ENCODE data around the gene ARHGAP6.
A peak's percentile ranks its signal among the peaks of the same experiment; 100 is the strongest.

The ARHGAP6 gene

DNA sequence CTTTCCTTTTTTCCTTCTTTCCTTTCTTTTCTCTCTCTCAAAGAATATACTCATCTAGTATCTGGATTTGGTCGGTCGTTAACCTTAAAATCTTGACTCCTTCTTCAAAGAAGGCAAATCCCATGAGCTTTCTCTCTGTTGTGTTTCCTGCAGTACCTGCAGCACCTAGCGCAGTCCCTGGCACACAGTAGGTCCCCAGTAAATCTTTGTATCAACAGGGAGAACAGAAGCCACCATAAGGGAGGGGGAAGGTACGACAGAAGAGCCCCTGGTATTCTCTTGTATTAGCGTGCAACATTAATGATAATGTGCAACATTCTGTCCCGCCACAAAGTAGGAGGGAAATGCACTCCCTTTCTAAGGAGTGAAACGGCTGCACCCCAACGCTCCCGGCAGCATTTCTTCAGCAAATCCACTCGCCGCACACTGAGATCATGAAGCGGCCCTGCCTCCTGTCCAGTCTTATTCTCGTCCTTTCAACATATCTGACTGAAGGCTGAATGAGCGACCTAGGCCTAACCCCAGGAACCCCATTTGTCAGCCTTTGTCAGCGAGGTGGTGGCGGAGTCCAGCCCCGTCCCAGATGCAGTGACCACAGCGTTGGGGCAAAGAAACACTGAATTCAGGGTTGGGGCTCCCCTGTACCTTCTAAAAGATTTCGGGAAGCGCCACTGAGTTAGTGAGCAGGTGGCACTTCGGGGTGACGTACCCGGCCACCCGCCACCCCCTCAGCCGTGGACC lies 238.8 kb downstream of the ARHGAP6 start:
- Histone ChIP-seq H3K4me1 (ENCODE audit: control insufficient read depth, insufficient read depth, low read length, unreplicated experiment) (peaks cover 14% of the 10 kb centered on the region), H3K27ac (ENCODE audit: low read depth, low read length) (no peak overlapping the region), H3K79me2 (ENCODE audit: control insufficient read depth, insufficient read depth, low read length, unreplicated experiment) (no peaks in the 10 kb centered on the region), H3K4me3 (ENCODE audit: low read depth, low read length) (peak overlapping the region; percentile 86), H3K36me3 (ENCODE audit: insufficient read depth, low read length) (no peaks in the 10 kb centered on the region), H3K27me3 (ENCODE audit: insufficient read depth, low read length) (no peaks in the 10 kb centered on the region), H2AFZ (ENCODE audit: low read length, unreplicated experiment) (peak overlapping the region; percentile 22)

DNA sequence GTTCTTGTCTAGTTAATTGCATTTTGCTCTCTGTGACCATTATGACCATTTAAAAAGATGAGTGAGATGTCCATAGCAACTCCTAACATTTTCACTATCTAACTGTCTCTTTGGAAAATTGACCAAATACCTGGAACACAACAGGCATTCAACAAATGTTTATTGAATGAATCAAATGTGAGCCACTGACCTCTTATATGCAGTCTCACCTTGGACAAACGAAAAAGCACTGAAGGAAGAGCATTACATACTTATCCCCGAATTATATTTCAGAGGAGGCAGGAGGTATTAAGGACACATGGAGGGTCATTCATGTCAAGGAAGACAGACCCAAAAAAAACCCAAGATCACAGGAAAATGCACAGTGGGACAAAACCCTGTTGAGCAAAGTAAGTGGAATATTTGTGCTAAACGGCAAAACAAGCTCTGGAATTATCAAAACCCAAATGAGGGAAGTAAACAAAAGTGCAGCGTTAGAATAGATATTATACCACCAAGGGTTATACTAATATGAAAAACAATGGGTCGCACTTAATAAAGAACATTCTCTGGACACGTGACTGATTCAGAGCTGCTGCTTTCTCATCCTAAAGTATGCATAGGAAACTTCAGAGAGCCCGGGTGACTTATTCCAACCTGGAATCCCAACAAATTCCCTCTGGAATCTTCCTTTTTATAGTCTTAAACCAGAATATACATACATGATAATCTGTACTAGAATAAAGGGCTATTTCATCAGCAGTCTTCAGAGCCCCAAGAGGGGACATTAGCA lies 240.6 kb downstream of the ARHGAP6 start:
- Histone ChIP-seq H3K79me2 (ENCODE audit: control insufficient read depth, insufficient read depth, low read length, unreplicated experiment) (no peaks in the 10 kb centered on the region), H2AFZ (ENCODE audit: low read length, unreplicated experiment) (no peak overlapping the region), H3K27me3 (ENCODE audit: insufficient read depth, low read length) (no peaks in the 10 kb centered on the region), H3K4me3 (ENCODE audit: low read depth, low read length) (no peak overlapping the region), H3K27ac (ENCODE audit: low read depth, low read length) (no peak overlapping the region), H3K4me1 (ENCODE audit: control insufficient read depth, insufficient read depth, low read length, unreplicated experiment) (peaks cover 14% of the 10 kb centered on the region), H3K36me3 (ENCODE audit: insufficient read depth, low read length) (no peaks in the 10 kb centered on the region)

DNA sequence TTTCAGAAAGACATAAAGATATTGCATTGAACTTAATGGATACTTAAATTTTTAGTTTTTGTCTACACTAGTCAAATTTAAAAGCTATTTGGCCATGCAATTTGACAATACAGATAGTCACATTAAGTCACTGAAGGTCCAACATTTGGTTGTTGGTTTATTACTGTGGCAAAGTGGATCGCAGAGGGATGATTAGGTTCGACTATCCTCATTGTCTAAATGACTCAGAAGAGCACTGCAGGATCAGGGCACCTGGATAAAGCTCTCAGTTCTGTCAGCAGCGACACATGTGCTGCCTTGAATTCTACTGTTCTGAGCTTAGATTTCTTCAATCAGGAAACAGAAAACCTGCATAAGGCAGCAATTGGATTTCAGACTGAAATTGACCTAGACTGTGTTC lies 241.8 kb downstream of the ARHGAP6 start:
- Histone ChIP-seq H3K4me3 (ENCODE audit: low read depth, low read length) (no peak overlapping the region), H3K27me3 (ENCODE audit: insufficient read depth, low read length) (no peaks in the 10 kb centered on the region), H3K79me2 (ENCODE audit: control insufficient read depth, insufficient read depth, low read length, unreplicated experiment) (no peaks in the 10 kb centered on the region), H3K27ac (ENCODE audit: low read depth, low read length) (no peak overlapping the region), H3K4me1 (ENCODE audit: control insufficient read depth, insufficient read depth, low read length, unreplicated experiment) (peaks cover 14% of the 10 kb centered on the region), H2AFZ (ENCODE audit: low read length, unreplicated experiment) (no peak overlapping the region), H3K36me3 (ENCODE audit: insufficient read depth, low read length) (no peaks in the 10 kb centered on the region)

GRCh38 chrX:11423362-11423818 lies 242.3 kb downstream of the ARHGAP6 start:
- H3K27ac ChIP-seq (ENCODE audit: low read depth, low read length), result no peak overlapping the region
- H3K4me1 ChIP-seq (ENCODE audit: control insufficient read depth, insufficient read depth, low read length, unreplicated experiment), result peaks cover 14% of the 10 kb centered on the region
- no peak overlapping the region for H3K4me3 ChIP-seq (ENCODE audit: low read depth, low read length)
- H3K27me3 ChIP-seq (ENCODE audit: insufficient read depth, low read length), result no peaks in the 10 kb centered on the region
- no peak overlapping the region for H2AFZ ChIP-seq (ENCODE audit: low read length, unreplicated experiment)
- H3K36me3 ChIP-seq (ENCODE audit: insufficient read depth, low read length), result no peaks in the 10 kb centered on the region
- H3K79me2 ChIP-seq (ENCODE audit: control insufficient read depth, insufficient read depth, low read length, unreplicated experiment), result no peaks in the 10 kb centered on the region

DNA sequence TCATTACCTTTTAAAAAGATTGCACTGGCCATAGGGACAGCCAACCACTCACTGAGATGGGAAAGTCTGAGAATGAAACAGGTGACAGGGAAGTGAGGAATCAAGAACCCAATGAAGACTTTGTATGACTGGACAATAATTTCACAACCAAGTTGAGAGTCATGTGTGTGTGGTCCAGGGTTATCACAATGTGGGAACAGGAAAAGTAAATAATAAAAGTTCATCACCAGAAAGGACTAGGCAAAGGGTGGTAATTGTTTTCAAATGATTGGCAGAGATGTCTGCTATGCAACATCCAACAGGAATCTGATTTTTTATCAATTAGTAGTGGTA lies 243.2 kb downstream of the ARHGAP6 start:
- Histone ChIP-seq H2AFZ (ENCODE audit: low read length, unreplicated experiment) (no peak overlapping the region), H3K4me3 (ENCODE audit: low read depth, low read length) (no peak overlapping the region), H3K79me2 (ENCODE audit: control insufficient read depth, insufficient read depth, low read length, unreplicated experiment) (no peaks in the 10 kb centered on the region), H3K4me1 (ENCODE audit: control insufficient read depth, insufficient read depth, low read length, unreplicated experiment) (peaks cover 10% of the 10 kb centered on the region), H3K27me3 (ENCODE audit: insufficient read depth, low read length) (no peaks in the 10 kb centered on the region), H3K27ac (ENCODE audit: low read depth, low read length) (no peak overlapping the region), H3K36me3 (ENCODE audit: insufficient read depth, low read length) (no peaks in the 10 kb centered on the region)

DNA sequence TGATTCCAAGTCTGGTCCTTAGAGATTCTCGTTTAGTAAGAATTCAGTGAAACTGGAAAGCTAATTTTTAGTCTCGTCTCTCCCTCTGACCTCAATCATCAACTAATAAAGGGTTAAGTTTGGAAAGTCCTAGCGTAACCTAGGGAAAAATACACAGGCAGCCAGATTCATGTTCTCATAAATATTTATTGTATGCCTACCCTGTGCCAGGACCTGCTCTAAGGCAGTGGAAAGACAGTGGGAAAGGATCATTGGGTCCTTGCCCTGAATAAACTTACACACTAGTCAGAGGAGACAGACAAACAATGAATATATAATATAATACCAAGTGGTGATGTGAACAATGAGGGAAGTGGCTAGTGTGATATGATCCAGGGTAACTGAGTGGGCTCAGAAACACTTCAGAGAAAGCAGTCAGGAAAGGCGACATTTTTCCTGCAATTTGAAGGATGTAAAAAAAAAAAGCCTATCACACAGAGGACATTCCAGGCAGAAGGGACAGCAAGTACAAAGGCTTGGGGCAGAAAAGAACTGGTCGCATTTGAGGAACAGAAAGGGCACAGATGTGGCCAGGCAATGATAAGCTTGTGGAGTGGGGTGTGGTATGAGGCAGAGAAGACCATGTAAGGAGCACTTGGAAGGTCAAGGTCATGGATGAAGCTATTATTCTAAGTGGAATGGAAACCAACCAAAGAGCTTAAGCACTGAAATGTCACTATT lies 243.8 kb downstream of the ARHGAP6 start:
- no peaks in the 10 kb centered on the region for H3K27me3 ChIP-seq (ENCODE audit: insufficient read depth, low read length)
- H2AFZ ChIP-seq (ENCODE audit: low read length, unreplicated experiment), result no peak overlapping the region
- H3K4me1 ChIP-seq (ENCODE audit: control insufficient read depth, insufficient read depth, low read length, unreplicated experiment), result peaks cover 10% of the 10 kb centered on the region
- H3K27ac ChIP-seq (ENCODE audit: low read depth, low read length), result no peak overlapping the region
- H3K4me3 ChIP-seq (ENCODE audit: low read depth, low read length), result no peak overlapping the region
- H3K79me2 ChIP-seq (ENCODE audit: control insufficient read depth, insufficient read depth, low read length, unreplicated experiment), result no peaks in the 10 kb centered on the region
- H3K36me3 ChIP-seq (ENCODE audit: insufficient read depth, low read length), result no peaks in the 10 kb centered on the region

DNA sequence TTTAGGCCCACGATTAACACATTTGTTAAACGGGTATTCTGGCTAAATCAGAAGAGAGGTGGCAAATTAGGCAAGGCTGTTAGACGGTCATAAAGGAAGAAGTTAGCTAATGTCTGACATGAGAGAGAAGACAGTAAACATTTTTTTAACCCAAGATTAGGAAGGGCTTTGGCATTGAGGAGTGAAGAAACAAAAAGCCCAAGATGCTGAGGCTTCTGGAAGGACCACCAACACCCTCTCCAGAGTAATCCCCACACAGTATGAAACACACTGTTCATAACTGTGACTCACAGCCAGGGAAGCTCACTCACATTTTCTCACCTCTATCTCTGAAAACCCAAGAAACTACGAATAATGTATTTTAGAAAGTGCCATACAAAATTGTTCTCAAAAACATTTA lies 244.9 kb downstream of the ARHGAP6 start:
- no peaks in the 10 kb centered on the region for H3K36me3 ChIP-seq (ENCODE audit: insufficient read depth, low read length)
- H3K27ac ChIP-seq (ENCODE audit: low read depth, low read length), result no peak overlapping the region
- H3K4me1 ChIP-seq (ENCODE audit: control insufficient read depth, insufficient read depth, low read length, unreplicated experiment), result peaks cover 8% of the 10 kb centered on the region
- H3K27me3 ChIP-seq (ENCODE audit: insufficient read depth, low read length), result no peaks in the 10 kb centered on the region
- H2AFZ ChIP-seq (ENCODE audit: low read length, unreplicated experiment), result no peak overlapping the region
- no peaks in the 10 kb centered on the region for H3K79me2 ChIP-seq (ENCODE audit: control insufficient read depth, insufficient read depth, low read length, unreplicated experiment)
- no peak overlapping the region for H3K4me3 ChIP-seq (ENCODE audit: low read depth, low read length)

DNA sequence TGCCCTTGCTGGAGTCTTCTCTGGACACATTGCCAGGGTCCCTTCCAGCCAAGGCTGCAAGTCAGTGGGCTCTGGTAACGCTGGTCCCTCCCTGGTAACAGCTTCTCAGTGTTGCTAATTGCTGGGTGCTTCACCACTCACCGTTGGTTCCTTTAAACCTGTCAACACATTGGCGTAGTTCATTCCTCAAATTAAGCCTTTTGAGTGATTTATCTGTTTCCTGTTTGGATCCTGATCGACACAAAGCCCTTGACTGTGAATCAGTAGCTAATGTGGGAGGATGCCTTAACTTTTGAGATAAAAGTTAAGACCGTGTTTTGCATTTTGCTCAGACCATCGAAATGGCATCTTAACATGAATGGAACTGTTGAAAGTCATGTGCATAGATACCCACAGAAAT lies 246.6 kb downstream of the ARHGAP6 start:
- H3K4me1 ChIP-seq (ENCODE audit: control insufficient read depth, insufficient read depth, low read length, unreplicated experiment), result peaks cover 8% of the 10 kb centered on the region
- H3K27ac ChIP-seq (ENCODE audit: low read depth, low read length), result no peak overlapping the region
- H2AFZ ChIP-seq (ENCODE audit: low read length, unreplicated experiment), result no peak overlapping the region
- no peaks in the 10 kb centered on the region for H3K27me3 ChIP-seq (ENCODE audit: insufficient read depth, low read length)
- H3K36me3 ChIP-seq (ENCODE audit: insufficient read depth, low read length), result no peaks in the 10 kb centered on the region
- no peak overlapping the region for H3K4me3 ChIP-seq (ENCODE audit: low read depth, low read length)
- H3K79me2 ChIP-seq (ENCODE audit: control insufficient read depth, insufficient read depth, low read length, unreplicated experiment), result no peaks in the 10 kb centered on the region

GRCh38 chrX:11416600-11416999 lies 249.1 kb downstream of the ARHGAP6 start:
- H3K79me2 ChIP-seq (ENCODE audit: control insufficient read depth, insufficient read depth, low read length, unreplicated experiment), result no peaks in the 10 kb centered on the region
- H2AFZ ChIP-seq (ENCODE audit: low read length, unreplicated experiment), result no peak overlapping the region
- no peak overlapping the region for H3K4me3 ChIP-seq (ENCODE audit: low read depth, low read length)
- no peaks in the 10 kb centered on the region for H3K36me3 ChIP-seq (ENCODE audit: insufficient read depth, low read length)
- H3K4me1 ChIP-seq (ENCODE audit: control insufficient read depth, insufficient read depth, low read length, unreplicated experiment), result peaks cover 7% of the 10 kb centered on the region
- no peaks in the 10 kb centered on the region for H3K27me3 ChIP-seq (ENCODE audit: insufficient read depth, low read length)
- H3K27ac ChIP-seq (ENCODE audit: low read depth, low read length), result no peak overlapping the region

DNA sequence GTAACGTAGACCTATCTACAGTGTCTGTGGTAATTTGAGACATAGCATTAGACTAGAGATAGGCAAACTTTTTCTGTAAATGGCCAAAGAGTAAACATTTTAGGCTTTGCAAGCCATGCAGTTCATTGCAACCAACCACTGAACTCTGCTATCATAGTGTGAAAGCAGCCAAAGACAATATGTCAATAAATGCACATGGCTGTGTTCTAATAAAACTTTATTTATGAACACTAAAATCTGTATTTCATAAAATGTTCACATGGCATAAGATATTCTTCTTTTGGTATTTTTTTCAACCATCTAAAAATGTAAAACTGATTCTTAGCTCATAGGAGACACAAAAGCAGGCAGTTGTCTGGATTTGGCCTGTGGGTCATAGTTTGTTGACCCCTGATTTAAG lies 251.6 kb downstream of the ARHGAP6 start:
- no peak overlapping the region for H2AFZ ChIP-seq (ENCODE audit: low read length, unreplicated experiment)
- H3K36me3 ChIP-seq (ENCODE audit: insufficient read depth, low read length), result no peaks in the 10 kb centered on the region
- H3K27me3 ChIP-seq (ENCODE audit: insufficient read depth, low read length), result no peaks in the 10 kb centered on the region
- H3K27ac ChIP-seq (ENCODE audit: low read depth, low read length), result no peak overlapping the region
- peaks cover 7% of the 10 kb centered on the region for H3K4me1 ChIP-seq (ENCODE audit: control insufficient read depth, insufficient read depth, low read length, unreplicated experiment)
- H3K79me2 ChIP-seq (ENCODE audit: control insufficient read depth, insufficient read depth, low read length, unreplicated experiment), result no peaks in the 10 kb centered on the region
- H3K4me3 ChIP-seq (ENCODE audit: low read depth, low read length), result no peak overlapping the region
